H9 (cell line): ENCODE measurements around the gene DYNC1H1. TPM values are rescaled to one million over a fixed set of nuclear protein-coding genes. Genes with fewer than 3 reads are reported as not detected.

Experiments used
- DNase-seq: peaks from one replicate; pipeline ENCODE4 v3.0.0-alpha.2; 2017
- H2AFZ ChIP-seq: one replicate; pipeline ENCODE4 v1.6.1; 2013; ENCODE audit warnings: mild to moderate bottlenecking, low read length, control low read depth, moderate library complexity
- H2AK5ac ChIP-seq: 2 replicates; pipeline ENCODE4 v1.6.1; 2013; ENCODE audit warnings: low read length, control low read depth, mixed read lengths; ENCODE audit not compliant: insufficient read length
- H2BK120ac ChIP-seq: one replicate; pipeline ENCODE4 v1.6.1; 2013; ENCODE audit warnings: low read depth, mild to moderate bottlenecking, low read length, control low read depth, inconsistent platforms; ENCODE audit not compliant: poor library complexity, severe bottlenecking
- H2BK12ac ChIP-seq: 2 replicates; pipeline ENCODE4 v1.6.1; 2013; ENCODE audit warnings: low read length, control low read depth, mixed read lengths, low read depth; ENCODE audit not compliant: insufficient read length
- H2BK15ac ChIP-seq: 2 replicates; pipeline ENCODE4 v1.6.1; 2013; ENCODE audit warnings: low read depth, low read length, control low read depth
- H2BK20ac ChIP-seq: one replicate; pipeline ENCODE4 v1.6.1; 2013; ENCODE audit warnings: low read depth, mild to moderate bottlenecking, low read length, control low read depth, inconsistent platforms; ENCODE audit not compliant: poor library complexity, severe bottlenecking
- H2BK5ac ChIP-seq: 2 replicates; pipeline ENCODE4 v1.6.1; 2013; ENCODE audit warnings: low read length, control low read depth, mixed read lengths; ENCODE audit not compliant: insufficient read length
- H3K14ac ChIP-seq: 2 replicates; pipeline ENCODE4 v1.6.1; 2013; ENCODE audit warnings: low read length, control low read depth; ENCODE audit not compliant: insufficient read depth
- H3K18ac ChIP-seq: 2 replicates; pipeline ENCODE4 v1.6.1; 2013; ENCODE audit warnings: low read depth, mild to moderate bottlenecking, mixed read lengths, low read length, control low read depth; ENCODE audit not compliant: insufficient read length
- H3K23ac ChIP-seq: 2 replicates; pipeline ENCODE4 v1.6.1; 2013; ENCODE audit warnings: low read length, control low read depth, mixed read lengths, low read depth; ENCODE audit not compliant: insufficient read length
- H3K23me2 ChIP-seq: 2 replicates; pipeline ENCODE4 v1.6.1; 2013; ENCODE audit warnings: low read depth, mild to moderate bottlenecking, mixed read lengths, low read length, control low read depth; ENCODE audit not compliant: insufficient read length, poor library complexity, severe bottlenecking
- H3K27ac ChIP-seq: 2 replicates; pipeline ENCODE4 v1.5.1; 2013; ENCODE audit warnings: low read length, control low read depth, mixed read lengths, low read depth; ENCODE audit not compliant: insufficient read length
- H3K27me3 ChIP-seq: 2 replicates; pipeline ENCODE4 v1.6.1; 2013; ENCODE audit warnings: low read length, control low read depth, inconsistent platforms; ENCODE audit not compliant: insufficient read depth
- H3K4ac ChIP-seq: 2 replicates; pipeline ENCODE4 v1.6.1; 2013; ENCODE audit warnings: low read depth, mild to moderate bottlenecking, control low read depth, inconsistent platforms, low read length, moderate library complexity
- H3K4me1 ChIP-seq: 2 replicates; pipeline ENCODE4 v1.6.1; 2013; ENCODE audit warnings: low read length, control low read depth, inconsistent platforms; ENCODE audit not compliant: insufficient read depth
- H3K4me2 ChIP-seq: 2 replicates; pipeline ENCODE4 v1.6.1; 2013; ENCODE audit warnings: low read length, control low read depth, mixed read lengths; ENCODE audit not compliant: insufficient read length, insufficient read depth
- H3K56ac ChIP-seq: 2 replicates; pipeline ENCODE4 v1.6.1; 2013; ENCODE audit warnings: low read depth, mild to moderate bottlenecking, mixed read lengths, low read length, control low read depth; ENCODE audit not compliant: insufficient read length
- H3K79me1 ChIP-seq: 2 replicates; pipeline ENCODE4 v1.6.1; 2013; ENCODE audit warnings: low read depth, mild to moderate bottlenecking, moderate library complexity, low read length, control low read depth, inconsistent platforms; ENCODE audit not compliant: insufficient read depth, poor library complexity, severe bottlenecking
- H3K79me2 ChIP-seq: 2 replicates; pipeline ENCODE4 v1.6.1; 2013; ENCODE audit warnings: low read length, control low read depth, inconsistent platforms; ENCODE audit not compliant: insufficient read depth
- H3K9ac ChIP-seq: 2 replicates; pipeline ENCODE4 v1.6.1; 2013; ENCODE audit warnings: low read length, control low read depth, mixed read lengths; ENCODE audit not compliant: insufficient read length; ENCODE audit errors: extremely low read depth
- H3K9me3 ChIP-seq: one replicate; pipeline ENCODE4 v1.6.1; 2013; ENCODE audit warnings: low read depth, low read length, inconsistent platforms; ENCODE audit not compliant: control insufficient read depth
- H3T11ph ChIP-seq: one replicate; pipeline ENCODE4 v1.6.1; 2013; ENCODE audit warnings: mild to moderate bottlenecking, low read length, control low read depth, inconsistent platforms
- H4K20me1 ChIP-seq: one replicate; pipeline ENCODE4 v1.6.1; 2013; ENCODE audit not compliant: control insufficient read depth, insufficient read length, insufficient read depth
- H4K5ac ChIP-seq: 2 replicates; pipeline ENCODE4 v1.6.1; 2013; ENCODE audit warnings: low read depth, mild to moderate bottlenecking, mixed read lengths, low read length, control low read depth; ENCODE audit not compliant: insufficient read length
- H4K8ac ChIP-seq: replicated peaks from 2 replicates; pipeline ENCODE4 v1.6.1; 2013; ENCODE audit warnings: low read length, control low read depth, mixed read lengths, low read depth; ENCODE audit not compliant: insufficient read length
- H4K91ac ChIP-seq: 2 replicates; pipeline ENCODE4 v1.6.1; 2013; ENCODE audit warnings: low read depth, mild to moderate bottlenecking, moderate library complexity, mixed read lengths, low read length, control low read depth; ENCODE audit not compliant: insufficient read length
- H3K27ac Mint-ChIP-seq, 3 experiments: 2 replicates in 2 of 3; 3 replicates in 1 of 3; pipeline ENCODE4 v1.8.0; 2020 to 2021; ENCODE audit warnings: mixed read lengths in 3 of 3, mild to moderate bottlenecking in 1 of 3, moderate library complexity in 1 of 3
- H3K27me3 Mint-ChIP-seq: 2 replicates; pipeline ENCODE4 v1.8.0; 2021; ENCODE audit warnings: low read depth, mild to moderate bottlenecking, moderate library complexity, mixed read lengths
- H3K36me3 Mint-ChIP-seq, 3 experiments: 2 replicates in 2 of 3; 3 replicates in 1 of 3; pipeline ENCODE4 v1.8.0; 2020 to 2021; ENCODE audit warnings: low read depth in 3 of 3, mixed read lengths in 3 of 3; ENCODE audit not compliant: insufficient read depth in 1 of 3
- H3K4me1 Mint-ChIP-seq, 2 experiments: 2 replicates each; pipeline ENCODE4 v1.8.0; 2020; ENCODE audit warnings: mixed read lengths in 2 of 2
- H3K4me3 Mint-ChIP-seq, 2 experiments: 2 replicates in 1 of 2; 3 replicates in 1 of 2; pipeline ENCODE4 v1.8.0; 2020 to 2021; ENCODE audit warnings: mild to moderate bottlenecking in 2 of 2, mixed read lengths in 2 of 2, moderate library complexity in 1 of 2
- H3K9me3 Mint-ChIP-seq, 2 experiments: 2 replicates in 1 of 2; 3 replicates in 1 of 2; pipeline ENCODE4 v1.8.0; 2020; ENCODE audit warnings: mild to moderate bottlenecking in 2 of 2, mixed read lengths in 2 of 2, moderate library complexity in 1 of 2
- CTCF ChIP-seq: fragments of 200-600 bp; sonication (generic); conservative IDR thresholded peaks from 3 replicates; pipeline ENCODE4 v1.8.0; 2021; ENCODE audit warnings: antibody characterized with exemption, mild to moderate bottlenecking
- WGBS: extraction: QIAGEN DNeasy Blood & Tissue Kit; methylation state at CpG from one replicate; pipeline ENCODE4 v1.1.7; 2013; ENCODE audit warnings: missing lambda C conversion rate, low lambda C conversion rate, mixed read lengths; ENCODE audit not compliant: insufficient read length; ENCODE audit errors: extremely low coverage; 5-methylcytosine and 5-hydroxymethylcytosine counted together
- total RNA-seq: library from RNA; stranded (reverse); gene quantifications from 2 replicates; pipeline ENCODE4 v1.2.1, GENCODE V29; 2021

The DYNC1H1 gene
- total RNA-seq, 1 experiment from 2014 or later, result 359 TPM

- Mint-ChIP-seq H3K36me3 (peaks cover 65 to 87% (median 83%) of the 10 kb centered on the region in 3 experiments), H3K9me3 (no peaks in the 10 kb centered on the region), H3K4me1 (peaks cover 3 to 6% of the 10 kb centered on the region in 2 experiments), H3K4me3 (no peak overlapping the region), H3K27ac (no peak overlapping the region; a peak in 1 of 7 replicates), H3K27me3 (no peaks in the 10 kb centered on the region; the same call in 1 of the 2 replicates)
- Histone ChIP-seq H3K79me1 (no peaks in the 10 kb centered on the region), H3K79me2 (no peaks in the 10 kb centered on the region), H3K9me3 (no peaks in the 10 kb centered on the region), H2BK15ac (no peak overlapping the region), H3K27ac (no peak overlapping the region), H2BK120ac (no peak overlapping the region), H2AFZ (no peak overlapping the region), H2BK12ac (no peak overlapping the region), H3K4me1 (no peaks in the 10 kb centered on the region), H3K27me3 (no peaks in the 10 kb centered on the region), H3T11ph (no peak overlapping the region), H2AK5ac (no peak overlapping the region), H4K8ac (no peak overlapping the region), H4K5ac (no peak overlapping the region), H3K56ac (no peak overlapping the region), H3K4me2 (no peak overlapping the region), H3K23me2 (no peaks in the 10 kb centered on the region), H3K23ac (no peak overlapping the region), H3K18ac (no peak overlapping the region), H3K14ac (no peak overlapping the region), H2BK20ac (no peak overlapping the region), H3K4ac (no peak overlapping the region), H3K9ac (no peak overlapping the region), H4K20me1 (no peaks in the 10 kb centered on the region), H2BK5ac (no peak overlapping the region), H4K91ac (no peak overlapping the region)
- DNase-seq, result no peak
- no CpG with 5 or more reads among the region's 9 CpGs for WGBS
- TF ChIP-seq CTCF, result no peak
These were observed 78.3 kb downstream of the DYNC1H1 start for GRCh38 chr14:102042699-102043098.
